Measurements from ENCODE around the gene SAMD9. TPM values are rescaled to one million over a fixed set of nuclear protein-coding genes. Genes with fewer than 3 reads are reported as not detected.
"Not testable (repeated sequence)": the region's sequence is repeated elsewhere in the genome, so short reads cannot be mapped to it uniquely, and the experiment has no call there.

Gene SAMD9
- polyA plus RNA-seq, 2 of the 4 experiments (the other 2 are of a cell fraction): 4.7 to 5.6 TPM

DNA sequence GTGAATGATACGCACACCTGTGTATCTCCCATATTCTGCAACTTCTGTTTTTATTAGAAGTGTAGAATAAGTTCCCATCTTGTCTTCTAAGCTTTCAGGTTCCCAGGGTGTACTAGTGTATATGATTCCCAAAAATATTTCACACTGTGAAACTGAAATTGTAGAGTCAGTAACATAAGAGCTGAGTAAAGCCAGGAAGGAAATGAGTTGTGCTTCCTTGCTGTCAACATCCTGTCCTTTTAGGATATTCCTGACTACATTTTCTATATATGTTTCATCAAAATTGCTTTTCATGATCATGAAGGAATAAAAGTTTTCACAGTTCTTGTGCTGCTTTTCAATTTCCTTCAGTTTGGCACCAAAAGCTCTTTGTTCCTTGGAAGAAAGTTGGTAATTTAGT, 15.2 kb upstream of the SAMD9 start:
- FAIRE-seq (no peak), DNase-seq (ENCODE audit: low read depth in 1 of 2, low spot score in 1 of 2) (no peak), ATAC-seq (no peak)
- TF ChIP-seq PHF8 (IDR thresholded peaks at IDR 0.05; ENCODE audit: borderline replicate concordance, low read depth) (no peak), RNF2 (IDR thresholded peaks at IDR 0.05; ENCODE audit: borderline replicate concordance, low read depth) (no peak), MAZ (IDR thresholded peaks at IDR 0.05; ENCODE audit: borderline replicate concordance, low read depth, low read length) (no peak), TFCP2L1 (CRISPR knock-in tag; IDR thresholded peaks at IDR 0.05) (no peak), ZFP36 (IDR thresholded peaks at IDR 0.05; ENCODE audit: borderline replicate concordance, partially characterized antibody) (no peak), EP300 (IDR thresholded peaks at IDR 0.05) (no peak), RARB (CRISPR knock-in tag; IDR thresholded peaks at IDR 0.05) (no peak), CEBPB (IDR thresholded peaks at IDR 0.05) (no peak), ZNF302 (CRISPR knock-in tag; IDR thresholded peaks at IDR 0.05) (no peak), MYC (IDR thresholded peaks at IDR 0.05; ENCODE audit: borderline replicate concordance, low read length) (no peak), EHF (CRISPR knock-in tag; IDR thresholded peaks at IDR 0.05) (no peak), RCOR1 (IDR thresholded peaks at IDR 0.05; ENCODE audit: low read depth, low read length) (no peak)
- TF ChIP-seq, protein P1, sequence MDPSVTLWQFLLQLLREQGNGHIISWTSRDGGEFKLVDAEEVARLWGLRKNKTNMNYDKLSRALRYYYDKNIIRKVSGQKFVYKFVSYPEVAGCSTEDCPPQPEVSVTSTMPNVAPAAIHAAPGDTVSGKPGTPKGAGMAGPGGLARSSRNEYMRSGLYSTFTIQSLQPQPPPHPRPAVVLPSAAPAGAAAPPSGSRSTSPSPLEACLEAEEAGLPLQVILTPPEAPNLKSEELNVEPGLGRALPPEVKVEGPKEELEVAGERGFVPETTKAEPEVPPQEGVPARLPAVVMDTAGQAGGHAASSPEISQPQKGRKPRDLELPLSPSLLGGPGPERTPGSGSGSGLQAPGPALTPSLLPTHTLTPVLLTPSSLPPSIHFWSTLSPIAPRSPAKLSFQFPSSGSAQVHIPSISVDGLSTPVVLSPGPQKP (IDR thresholded peaks at IDR 0.05; ENCODE audit: low read depth, low read length): no peak
- TF ChIP-seq, protein P2, sequence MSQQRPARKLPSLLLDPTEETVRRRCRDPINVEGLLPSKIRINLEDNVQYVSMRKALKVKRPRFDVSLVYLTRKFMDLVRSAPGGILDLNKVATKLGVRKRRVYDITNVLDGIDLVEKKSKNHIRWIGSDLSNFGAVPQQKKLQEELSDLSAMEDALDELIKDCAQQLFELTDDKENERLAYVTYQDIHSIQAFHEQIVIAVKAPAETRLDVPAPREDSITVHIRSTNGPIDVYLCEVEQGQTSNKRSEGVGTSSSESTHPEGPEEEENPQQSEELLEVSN (IDR thresholded peaks at IDR 0.05; ENCODE audit: borderline replicate concordance, low read depth): no peak
- CTCF ChIA-PET: interaction anchor here (0.9 kb wide), 1 partner anchor 18 kb away, joined by 4 read pairs; no protein-coding TSS in a partner anchor
- H3K9me3 ChIP-seq: 0 out of 3 replicates have a peak, but pooled peaks cover 11% of the 10 kb centered on the region
- 15% methylated on average over 1 of the region's 1 CpG for whole genome bisulfite sequencing (ENCODE audit: missing lambda C conversion rate)
- H3K27ac ChIP-seq: no peak overlapping the region
- no peak overlapping the region for H3K4me3 ChIP-seq
- no peaks in the 10 kb centered on the region for H3K4me1 ChIP-seq
- POLR2A ChIA-PET: no interaction called here
- H3K4me2 ChIP-seq: no peak overlapping the region

DNA sequence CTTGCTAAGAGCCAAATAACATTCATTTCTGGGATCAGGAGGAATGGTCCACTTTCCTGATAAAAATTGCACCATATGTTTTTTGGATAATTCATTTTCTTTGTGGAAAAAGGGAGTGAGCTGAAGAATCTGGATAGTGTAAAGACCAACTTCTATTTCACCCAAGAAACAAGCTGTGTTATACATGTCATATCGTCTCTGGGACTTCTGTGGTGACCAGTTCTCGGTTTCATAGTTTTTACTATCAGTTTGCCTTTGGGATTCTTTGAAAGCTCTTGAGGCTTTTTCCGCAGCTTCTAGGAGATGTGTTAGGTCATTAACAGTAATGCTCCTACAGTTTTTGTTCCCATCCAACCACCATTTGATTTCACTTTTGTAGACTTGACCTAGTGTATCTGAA, 14.4 kb upstream of the SAMD9 start:
- WGBS (ENCODE audit: missing lambda C conversion rate): 31% methylated on average over 3 of the region's 3 CpGs
- FAIRE-seq: no peak
- Histone ChIP-seq H3K4me3 (no peak overlapping the region), H3K9me3 (0 out of 3 replicates have a peak, but pooled peaks cover 11% of the 10 kb centered on the region), H3K4me1 (no peaks in the 10 kb centered on the region), H3K27ac (no peak overlapping the region), H3K4me2 (no peak overlapping the region)
- no peak for ATAC-seq
- ChIA-PET POLR2A (no interaction called here), CTCF (no interaction called here)
- no peak for TF ChIP-seq EP300 (IDR thresholded peaks at IDR 0.05)
- TF ChIP-seq NPAS2 (CRISPR knock-in tag; IDR thresholded peaks at IDR 0.05; ENCODE audit: borderline replicate concordance): no peak
- TF ChIP-seq, protein P3, sequence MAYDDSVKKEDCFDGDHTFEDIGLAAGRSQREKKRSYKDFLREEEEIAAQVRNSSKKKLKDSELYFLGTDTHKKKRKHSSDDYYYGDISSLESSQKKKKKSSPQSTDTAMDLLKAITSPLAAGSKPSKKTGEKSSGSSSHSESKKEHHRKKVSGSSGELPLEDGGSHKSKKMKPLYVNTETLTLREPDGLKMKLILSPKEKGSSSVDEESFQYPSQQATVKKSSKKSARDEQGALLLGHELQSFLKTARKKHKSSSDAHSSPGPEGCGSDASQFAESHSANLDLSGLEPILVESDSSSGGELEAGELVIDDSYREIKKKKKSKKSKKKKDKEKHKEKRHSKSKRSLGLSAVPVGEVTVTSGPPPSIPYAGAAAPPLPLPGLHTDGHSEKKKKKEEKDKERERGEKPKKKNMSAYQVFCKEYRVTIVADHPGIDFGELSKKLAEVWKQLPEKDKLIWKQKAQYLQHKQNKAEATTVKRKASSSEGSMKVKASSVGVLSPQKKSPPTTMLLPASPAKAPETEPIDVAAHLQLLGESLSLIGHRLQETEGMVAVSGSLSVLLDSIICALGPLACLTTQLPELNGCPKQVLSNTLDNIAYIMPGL (CRISPR knock-in tag; IDR thresholded peaks at IDR 0.05; ENCODE audit: borderline replicate concordance): no peak
- TF ChIP-seq, protein P4, sequence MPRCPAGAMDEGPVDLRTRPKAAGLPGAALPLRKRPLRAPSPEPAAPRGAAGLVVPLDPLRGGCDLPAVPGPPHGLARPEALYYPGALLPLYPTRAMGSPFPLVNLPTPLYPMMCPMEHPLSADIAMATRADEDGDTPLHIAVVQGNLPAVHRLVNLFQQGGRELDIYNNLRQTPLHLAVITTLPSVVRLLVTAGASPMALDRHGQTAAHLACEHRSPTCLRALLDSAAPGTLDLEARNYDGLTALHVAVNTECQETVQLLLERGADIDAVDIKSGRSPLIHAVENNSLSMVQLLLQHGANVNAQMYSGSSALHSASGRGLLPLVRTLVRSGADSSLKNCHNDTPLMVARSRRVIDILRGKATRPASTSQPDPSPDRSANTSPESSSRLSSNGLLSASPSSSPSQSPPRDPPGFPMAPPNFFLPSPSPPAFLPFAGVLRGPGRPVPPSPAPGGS (IDR thresholded peaks at IDR 0.05): no peak
- TF ChIP-seq ZNF302 (CRISPR knock-in tag; IDR thresholded peaks at IDR 0.05): no peak
- TF ChIP-seq TP53 (CRISPR knock-in tag; IDR thresholded peaks at IDR 0.05): no peak
- no peak for TF ChIP-seq MYC (IDR thresholded peaks at IDR 0.05; ENCODE audit: borderline replicate concordance, low read length)
- TF ChIP-seq FOXS1 (CRISPR knock-in tag; IDR thresholded peaks at IDR 0.05): no peak
- TF ChIP-seq ZFP36 (IDR thresholded peaks at IDR 0.05; ENCODE audit: borderline replicate concordance, partially characterized antibody): no peak
- TF ChIP-seq ESRRA (IDR thresholded peaks at IDR 0.05; ENCODE audit: borderline replicate concordance, low read length): no peak
- no peak for TF ChIP-seq RAD21 (conservative IDR thresholded peaks at IDR 0.05 in 1 of 2, IDR thresholded peaks at IDR 0.05 in 1 of 2)
- no peak for TF ChIP-seq HOXB5 (CRISPR knock-in tag; IDR thresholded peaks at IDR 0.05)
- no peak for TF ChIP-seq FOSL2 (IDR thresholded peaks at IDR 0.05)
- TF ChIP-seq FOSL2 (CRISPR knock-in tag; IDR thresholded peaks at IDR 0.05): no peak
- no peak for TF ChIP-seq JUN (IDR thresholded peaks at IDR 0.05)
- DNase-seq (ENCODE audit: low read depth in 1 of 2, low spot score in 1 of 2): no peak

DNA sequence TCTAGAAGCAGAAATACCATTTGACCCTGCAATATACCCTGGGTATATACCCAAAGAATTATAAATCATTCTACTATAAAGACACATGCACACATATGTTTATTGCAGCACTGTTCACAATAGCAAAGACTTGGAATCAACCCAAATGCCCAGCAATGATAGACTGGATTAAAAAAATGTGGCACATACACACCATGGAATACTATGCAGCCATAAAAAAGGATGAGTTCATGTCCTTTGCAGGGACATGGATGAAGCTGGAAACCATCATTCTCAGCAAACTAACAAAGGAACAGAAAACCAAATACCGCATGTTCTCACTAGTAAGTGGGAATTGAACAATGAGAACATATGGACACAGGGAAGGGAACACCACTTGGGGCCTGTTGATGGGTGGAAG, 9.2 kb upstream of the SAMD9 start:
- H3K4me2 ChIP-seq; POLR2A ChIA-PET; H3K4me3 ChIP-seq; FAIRE-seq; H3K4me1 ChIP-seq; H3K9me3 ChIP-seq; DNase-seq (ENCODE audit: low read depth in 1 of 2, low spot score in 1 of 2); ATAC-seq; H3K27ac ChIP-seq; CTCF ChIA-PET: not testable (repeated sequence)
- 7% methylated on average over 1 of the region's 1 CpG for WGBS (ENCODE audit: missing lambda C conversion rate)

DNA sequence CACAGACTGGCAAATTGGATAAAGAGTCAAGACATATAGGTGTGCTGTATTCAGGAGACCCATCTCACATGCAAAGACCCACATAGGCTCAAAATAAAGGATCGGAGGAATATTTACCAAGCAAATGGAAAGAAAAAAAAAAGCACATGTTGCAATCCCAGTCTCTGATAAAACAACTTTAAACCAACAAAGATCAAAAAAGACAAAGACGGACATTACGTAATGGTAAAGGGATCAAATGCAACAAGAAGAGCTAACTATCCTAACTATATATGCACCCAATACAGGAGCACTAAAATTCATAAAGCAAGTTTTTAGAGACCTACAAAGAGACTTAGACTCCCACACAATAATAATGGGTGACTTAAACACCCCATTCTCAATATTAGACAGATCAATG, 5.8 kb upstream of the SAMD9 start:
- FAIRE-seq; POLR2A ChIA-PET; H3K9me3 ChIP-seq; CTCF ChIA-PET; DNase-seq (ENCODE audit: low read depth in 1 of 2, low spot score in 1 of 2); H3K4me3 ChIP-seq; H3K4me2 ChIP-seq; ATAC-seq; H3K27ac ChIP-seq: not testable (repeated sequence)
- WGBS (ENCODE audit: missing lambda C conversion rate): 66% methylated on average over 3 of the region's 3 CpGs
- H3K4me1 ChIP-seq: peaks cover 11% of the 10 kb centered on the region; the same call in 2 of the 3 replicates

Measured in A549 (cell line).